GM18508 (cell line): ENCODE results near the gene SNX22.
"Not testable (repeated sequence)": the region's sequence is repeated elsewhere in the genome, so short reads cannot be mapped to it uniquely, and the experiment has no call there.

Source experiments
- ATAC-seq: cut with Tn5 transposase; IDR thresholded peaks from one replicate; pipeline ENCODE4 v1.9.1; 2021; ENCODE audit warnings: moderate number of reproducible peaks; ENCODE audit not compliant: insufficient read depth, unreplicated experiment

The SNX22 gene

DNA sequence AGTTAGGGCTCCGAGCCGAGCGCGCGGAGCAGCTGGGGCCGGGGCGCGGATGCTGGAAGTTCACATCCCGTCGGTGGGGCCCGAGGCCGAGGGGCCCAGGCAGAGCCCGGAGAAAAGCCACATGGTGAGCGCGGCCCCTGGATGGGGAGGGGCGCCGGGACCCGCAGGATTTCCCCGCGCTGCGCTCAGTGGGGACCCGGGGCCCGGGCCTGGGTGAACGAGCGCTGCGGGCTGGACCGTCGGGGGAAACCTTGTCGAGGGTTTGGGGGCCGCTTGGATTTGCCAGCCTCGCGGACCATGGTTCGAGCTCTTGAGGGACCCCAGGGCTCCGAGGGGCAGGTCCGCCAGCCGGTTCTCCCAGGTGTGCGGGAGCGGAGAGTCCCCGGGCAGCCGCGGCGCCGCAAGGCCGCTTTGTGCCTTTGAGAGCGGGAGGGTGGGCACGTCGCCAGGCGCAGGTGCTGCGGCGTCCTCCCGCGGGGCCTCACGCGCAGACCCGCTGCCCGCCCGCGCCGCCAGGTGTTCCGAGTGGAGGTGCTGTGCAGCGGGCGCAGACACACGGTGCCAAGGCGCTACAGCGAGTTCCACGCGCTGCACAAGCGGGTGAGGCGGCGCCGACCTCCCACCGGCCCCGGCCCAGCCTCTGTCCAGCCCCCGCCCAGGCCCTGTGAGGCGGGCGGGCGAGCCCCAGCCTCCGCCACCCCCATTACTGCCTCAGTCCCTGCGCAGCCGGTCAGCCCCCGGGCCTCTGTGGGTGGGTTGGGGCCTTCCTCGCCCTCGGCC, at the start of gene SNX22:
Gene SNX22 (plus strand): TSS at position 5 of the 780 bp plus-strand sequence. CDS start 45 bp downstream, at position 50.
- ATAC-seq = no peak

DNA sequence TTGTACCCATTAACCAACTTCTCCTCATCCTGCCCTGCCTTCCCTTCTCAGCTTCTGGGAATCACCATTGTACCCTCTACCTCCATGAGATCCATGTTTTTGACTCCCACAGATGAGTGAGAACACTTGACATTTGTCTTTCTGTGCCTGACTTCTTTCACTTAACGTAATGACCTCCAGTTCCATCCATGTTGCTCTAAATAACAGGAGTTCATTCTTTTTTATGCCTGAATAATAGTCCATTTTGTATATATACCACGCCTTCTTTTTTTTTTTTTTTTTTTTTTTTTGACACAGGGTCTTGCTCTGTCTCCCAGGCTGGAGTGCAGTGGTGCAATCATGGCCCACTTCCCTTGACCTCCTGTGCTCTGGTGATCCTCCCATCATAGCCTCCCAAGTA, 49.0 kb upstream of the SNX22 start:
- ATAC-seq = no peak

DNA sequence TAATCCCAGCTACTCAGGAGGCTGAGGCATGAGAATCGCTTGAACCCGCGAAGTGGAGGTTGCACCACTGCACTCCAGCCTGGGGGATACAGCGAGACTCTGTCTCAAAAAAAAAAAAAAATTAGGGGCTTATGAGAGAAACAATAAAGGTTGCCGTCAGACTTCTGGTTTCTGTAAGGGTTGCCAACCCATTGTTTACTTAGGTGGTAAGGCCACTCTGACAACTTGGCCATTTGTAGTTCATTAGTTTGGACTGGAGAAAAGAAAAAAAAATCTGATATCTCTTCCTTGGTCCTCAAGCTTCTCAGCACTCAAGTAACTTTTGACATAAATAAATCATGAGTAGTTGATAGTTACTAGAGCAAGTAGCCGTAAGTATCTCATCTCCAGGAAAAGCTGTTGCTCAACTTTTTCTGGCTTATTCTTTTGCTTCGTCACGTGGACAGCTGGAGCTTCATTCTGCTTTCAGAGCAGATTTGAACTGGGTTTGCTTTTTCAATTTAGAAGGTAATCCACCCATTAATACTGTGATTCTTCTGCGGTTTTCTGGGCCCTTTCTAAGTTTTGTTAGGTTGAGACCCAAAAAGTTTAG, 46.3 kb upstream of the SNX22 start:
- ATAC-seq = no peak

DNA sequence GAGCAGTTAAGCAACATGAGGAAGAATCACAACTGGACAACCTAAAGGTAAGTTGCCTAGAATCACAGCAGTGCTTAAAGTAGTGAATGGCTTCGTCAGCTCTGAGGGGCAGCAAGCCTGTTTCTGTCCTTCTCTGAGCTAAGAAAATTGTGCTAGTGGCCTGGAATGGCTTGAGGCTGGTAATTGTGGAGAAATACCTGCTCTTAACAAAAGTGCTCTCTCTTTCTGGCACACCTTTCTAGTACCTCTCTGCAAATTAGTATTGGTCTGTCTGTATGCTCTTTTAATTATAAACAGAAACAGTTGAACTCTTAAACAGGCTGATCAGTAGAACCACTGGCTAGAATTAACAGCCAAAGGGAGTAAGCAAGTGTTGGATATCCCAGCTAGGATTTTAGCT, 44.2 kb upstream of the SNX22 start:
- no peak for ATAC-seq

DNA sequence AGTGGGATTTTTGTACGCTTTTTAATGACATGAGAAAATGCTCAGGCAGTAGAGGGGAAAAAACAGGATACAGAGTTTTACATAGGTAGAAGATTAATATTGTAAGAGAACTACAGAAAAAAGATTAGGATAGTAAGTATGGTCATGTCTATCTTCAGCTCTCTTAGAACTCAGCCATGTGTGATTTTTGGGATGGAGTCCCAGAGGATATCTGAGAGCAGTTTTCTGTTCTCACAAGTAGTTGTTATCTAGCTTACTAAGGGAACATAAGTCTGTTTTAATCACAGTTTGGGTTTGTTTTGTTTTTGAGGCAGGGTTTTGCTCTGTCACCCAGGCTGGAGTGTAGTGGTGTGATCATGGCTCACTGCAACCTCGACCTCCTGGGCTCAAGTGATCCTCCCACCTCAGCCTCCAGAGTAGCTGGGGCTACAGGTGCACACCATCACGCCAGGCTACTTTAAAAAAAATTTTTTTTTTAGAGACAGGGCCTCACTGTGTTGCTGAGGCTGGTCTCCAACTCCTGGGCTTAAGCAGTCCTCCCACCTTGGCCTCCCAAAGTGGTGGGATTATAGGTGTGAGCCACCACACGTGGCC, 41.3 kb upstream of the SNX22 start:
- not testable (repeated sequence) for ATAC-seq

DNA sequence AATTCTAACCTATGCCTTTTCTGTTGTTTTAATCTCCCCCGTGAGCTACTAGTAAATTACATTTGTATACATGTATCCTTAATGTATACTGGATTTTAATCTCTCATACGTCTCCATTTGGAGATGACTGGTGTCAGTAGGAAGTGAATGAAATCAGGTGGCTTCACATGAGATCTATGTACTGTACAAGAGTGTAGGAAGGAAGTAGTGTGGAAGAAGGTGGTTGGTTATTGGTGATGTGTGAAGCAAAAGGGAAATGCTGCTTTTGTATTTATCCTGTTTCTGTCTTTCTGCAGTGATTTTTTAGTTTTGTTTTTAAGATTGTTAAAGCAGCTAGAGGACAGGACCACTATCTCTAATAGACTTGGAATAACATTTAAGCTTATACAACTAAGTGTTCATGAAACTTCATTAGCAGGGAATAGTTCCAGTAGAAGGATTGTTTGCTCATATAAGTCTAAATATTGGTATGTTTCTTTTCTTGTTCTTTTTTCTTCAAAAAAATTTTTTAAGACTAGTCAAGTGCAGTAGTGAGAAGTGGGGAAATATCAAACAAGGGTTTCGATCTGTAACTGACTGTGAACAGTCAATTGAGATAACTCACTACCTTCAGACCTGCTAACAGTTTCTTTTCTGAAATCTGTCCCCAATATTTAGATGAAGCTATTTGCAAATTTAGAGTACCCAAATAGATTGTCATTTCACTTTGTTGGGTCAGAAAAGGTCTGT, 40.4 kb upstream of the SNX22 start:
- no peak for ATAC-seq

DNA sequence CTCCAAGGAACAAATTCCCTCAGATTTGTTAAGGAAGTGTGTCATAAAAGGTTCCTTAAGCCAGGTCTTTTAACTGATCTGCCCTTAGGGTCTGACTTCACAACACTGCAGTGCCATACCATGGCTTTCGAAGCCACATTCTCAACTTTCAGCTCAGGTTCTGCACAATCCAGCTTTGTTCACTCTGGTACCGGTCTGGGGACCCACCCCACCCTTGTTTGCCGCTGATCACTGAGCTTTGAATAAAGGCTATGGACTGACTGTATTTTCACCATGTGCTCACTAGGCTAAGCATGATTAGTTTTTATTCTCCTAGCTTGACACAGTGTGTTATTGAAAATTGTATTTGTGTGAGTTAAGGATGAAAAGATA, 39.9 kb upstream of the SNX22 start:
- ATAC-seq = no peak

DNA sequence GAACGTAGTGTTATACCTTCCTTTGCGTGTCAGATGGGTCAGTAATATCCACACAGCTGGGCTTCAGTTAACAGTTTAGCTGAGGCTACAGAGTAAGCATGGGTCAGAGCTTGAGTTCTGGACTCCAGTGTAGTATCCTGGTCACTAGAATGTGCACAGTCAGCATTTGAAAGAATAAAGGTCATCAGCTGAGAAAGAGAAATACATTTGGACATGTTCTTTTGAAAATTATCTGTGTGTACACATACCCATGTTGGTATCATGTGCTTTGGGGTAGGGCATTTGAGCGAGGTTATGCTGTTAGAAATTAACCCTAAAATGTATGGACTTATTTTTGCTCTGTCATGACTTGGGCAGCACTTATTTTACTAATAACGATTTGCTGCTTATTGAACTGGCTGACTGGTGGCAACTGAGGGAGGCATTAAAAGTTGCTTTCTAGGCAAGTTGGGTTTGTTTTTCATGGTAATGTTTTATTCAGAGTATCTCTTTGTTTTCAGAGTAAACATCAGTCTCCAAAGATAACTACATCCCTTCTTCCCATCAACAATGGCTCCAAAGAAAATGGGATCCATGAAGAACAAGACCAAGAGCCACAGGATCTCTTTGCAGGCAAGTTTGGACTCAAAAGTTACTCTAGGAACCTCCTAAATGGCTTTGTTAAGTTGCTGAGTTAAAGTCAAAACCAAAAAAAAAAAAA, 39.3 kb upstream of the SNX22 start:
- no peak for ATAC-seq

DNA sequence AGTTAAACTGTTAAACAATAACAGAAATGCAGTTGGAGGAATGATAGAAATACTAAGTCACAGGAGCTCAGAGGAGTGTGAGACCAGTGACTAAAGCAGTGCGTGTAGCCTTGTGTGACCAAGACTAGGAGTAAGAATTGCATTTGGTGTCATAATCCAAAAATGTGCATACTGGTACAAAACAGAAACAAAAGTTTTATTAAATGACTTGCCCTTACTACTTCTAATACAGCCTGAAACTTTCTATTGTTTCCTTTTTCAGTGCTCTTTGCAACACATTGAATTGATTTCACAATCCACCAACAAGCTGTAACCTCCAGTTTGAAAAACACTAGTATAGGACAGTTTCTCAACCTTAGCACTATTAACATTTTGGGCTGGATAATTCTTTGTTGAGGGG, 38.6 kb upstream of the SNX22 start:
- ATAC-seq = no peak

DNA sequence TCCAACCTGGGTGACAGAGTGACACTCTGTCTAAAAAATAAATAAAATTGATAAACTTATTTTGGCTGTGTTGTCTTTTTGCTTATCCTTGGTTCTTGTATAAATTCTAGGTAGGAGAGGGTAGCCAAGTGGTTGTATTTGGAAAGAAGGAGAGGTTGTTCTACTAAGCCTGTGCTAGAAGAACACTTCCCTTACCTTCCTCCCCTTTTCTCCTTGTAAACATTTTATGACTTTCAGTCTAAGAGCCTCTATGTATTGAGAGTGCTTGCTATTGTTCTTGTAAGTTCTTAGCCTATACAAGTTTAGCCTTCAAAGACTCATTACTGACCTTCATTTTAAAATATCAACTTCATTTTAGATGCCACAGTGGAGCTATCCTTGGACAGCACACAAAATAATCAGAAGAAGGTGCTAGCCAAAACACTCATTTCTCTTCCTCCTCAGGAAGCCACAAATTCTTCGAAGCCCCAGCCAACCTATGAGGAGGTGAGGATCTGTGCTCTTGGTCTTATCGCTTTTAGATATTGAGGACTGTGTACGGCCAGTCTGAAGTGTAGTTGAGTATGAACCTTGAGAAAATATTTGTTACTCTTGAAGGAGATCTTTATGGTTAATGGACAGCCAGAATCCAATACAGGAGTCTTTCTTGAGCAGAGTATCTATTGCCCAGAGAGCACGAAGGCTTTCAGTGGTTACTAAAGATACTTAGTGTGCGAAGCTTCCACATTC, 33.6 kb upstream of the SNX22 start:
- no peak for ATAC-seq

DNA sequence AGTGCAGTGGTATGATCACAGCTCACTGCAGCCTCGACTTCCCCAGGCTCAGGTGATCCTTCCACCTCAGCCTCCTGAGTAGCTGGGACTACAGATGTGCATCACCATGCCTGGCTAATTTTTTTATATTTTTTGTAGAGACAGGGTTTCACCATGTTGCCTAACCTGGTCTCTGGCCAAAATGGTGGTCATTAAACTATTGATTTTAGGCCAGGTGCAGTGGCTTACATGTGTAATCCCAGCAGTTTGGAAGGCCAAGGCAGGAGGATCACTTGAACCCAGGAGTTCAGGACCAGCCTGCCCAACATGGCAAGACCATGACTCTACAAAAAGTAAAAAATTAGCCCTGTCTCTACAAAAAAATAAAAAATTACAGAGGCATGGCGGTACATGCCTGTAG, 31.2 kb upstream of the SNX22 start:
- ATAC-seq = not testable (repeated sequence)

DNA sequence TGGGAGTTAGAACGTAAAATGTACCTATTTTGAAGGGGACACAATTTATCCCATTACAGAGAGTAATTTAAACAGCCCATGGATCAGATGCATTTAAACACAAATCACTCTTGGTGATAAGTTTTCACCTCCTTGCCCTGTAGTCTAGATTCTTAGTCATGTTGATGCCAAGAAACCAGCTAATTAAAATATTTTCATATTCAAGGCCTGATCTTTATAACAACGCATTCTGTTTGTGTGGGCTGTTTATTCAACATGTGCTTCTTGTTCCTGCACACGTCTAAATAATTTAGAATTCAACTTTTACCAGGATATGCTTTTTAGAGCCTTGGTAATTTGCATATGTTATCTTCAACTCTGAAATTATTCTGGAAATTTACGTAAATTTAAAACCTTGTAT, 29.9 kb upstream of the SNX22 start:
- no peak for ATAC-seq

DNA sequence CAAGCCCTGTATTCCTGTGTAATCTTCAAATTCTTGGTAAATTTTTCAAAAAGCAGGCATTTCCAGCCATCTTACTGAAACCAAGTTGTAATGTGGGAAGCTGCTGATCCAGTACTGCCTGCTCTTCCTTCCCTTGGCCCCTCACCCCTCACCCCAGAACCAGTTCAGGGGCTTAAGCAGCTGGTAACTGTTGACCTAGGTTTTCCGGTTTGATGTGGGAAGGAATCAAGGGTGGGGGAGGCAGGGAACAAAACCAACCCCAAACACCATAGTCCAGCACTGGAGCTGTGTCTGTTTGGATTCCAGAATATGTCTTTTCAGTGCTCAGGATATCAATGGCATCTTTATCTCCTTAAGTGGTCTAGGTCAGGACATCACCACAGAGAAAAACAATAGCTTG, 29.1 kb upstream of the SNX22 start:
- no peak for ATAC-seq

DNA sequence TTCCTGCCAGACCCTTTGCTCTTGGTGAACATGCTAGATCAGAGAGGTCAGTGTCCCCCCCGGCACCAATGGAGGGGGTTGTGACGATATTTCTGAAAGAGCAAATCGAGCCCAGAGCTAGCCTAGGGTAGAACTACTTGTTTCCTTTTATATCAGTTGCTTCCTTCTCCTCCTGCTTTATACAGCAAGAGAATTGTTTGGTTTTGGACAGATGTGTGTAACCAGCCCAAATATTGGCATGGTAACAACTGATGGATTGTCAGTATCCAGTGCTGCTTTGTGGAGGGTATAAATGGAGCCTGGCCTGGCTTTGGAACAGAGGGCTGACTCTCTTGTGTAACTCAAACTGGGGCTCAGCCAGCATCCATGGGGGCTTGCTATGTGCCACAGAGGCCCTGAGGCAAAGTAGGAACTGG, 28.6 kb upstream of the SNX22 start:
- ATAC-seq = no peak

DNA sequence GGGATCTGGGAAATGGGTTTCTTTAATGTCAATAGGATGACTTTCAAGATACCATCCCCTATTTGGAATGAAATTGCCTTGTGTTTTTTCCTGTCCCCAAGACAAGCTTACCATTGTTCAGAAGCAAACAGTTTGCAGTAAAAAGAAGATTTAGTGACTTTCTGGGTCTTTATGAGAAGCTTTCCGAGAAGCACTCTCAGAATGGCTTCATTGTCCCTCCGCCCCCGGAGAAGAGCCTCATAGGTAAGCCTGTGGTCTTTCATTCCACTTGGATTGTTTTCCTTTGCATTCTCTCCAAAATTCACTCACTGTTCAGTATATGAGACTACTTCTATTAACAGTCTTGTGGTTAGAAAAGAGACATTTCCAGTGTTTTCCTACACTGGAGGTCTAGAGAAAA, 25.6 kb upstream of the SNX22 start:
- no peak for ATAC-seq

DNA sequence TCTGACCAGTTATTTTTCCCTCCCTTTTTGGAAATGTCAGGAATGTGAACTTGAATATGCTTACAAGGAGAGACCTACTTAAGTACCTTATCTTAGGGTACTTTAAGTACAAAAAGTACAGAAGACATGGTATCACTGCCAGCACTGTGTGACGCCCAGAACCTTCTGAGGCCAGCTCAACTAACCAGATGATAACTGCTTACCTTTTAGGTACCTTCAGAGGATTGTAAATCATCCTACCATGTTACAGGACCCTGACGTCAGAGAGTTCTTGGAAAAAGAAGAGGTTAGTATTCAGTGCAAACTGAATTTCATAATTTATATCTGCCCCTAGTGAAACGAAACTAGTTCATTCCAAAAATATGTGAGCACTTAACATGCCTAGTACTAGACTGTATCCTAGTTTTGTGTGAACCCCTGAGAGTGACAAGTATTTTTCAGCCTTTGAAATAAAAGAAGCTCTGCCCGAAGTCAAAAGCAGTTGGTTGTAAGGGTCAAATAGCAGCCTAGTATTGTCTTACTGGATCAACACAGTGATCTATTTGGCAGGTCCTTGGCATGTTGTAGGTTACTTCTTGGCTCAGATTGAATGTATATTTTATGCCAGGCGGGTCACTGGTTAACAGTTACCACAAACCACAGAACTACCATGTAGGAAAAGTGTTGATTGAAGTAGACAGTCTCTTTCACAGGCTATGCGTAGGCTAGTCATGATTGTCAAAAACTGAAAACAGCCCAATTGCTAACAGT, 23.8 kb upstream of the SNX22 start:
- no peak for ATAC-seq

DNA sequence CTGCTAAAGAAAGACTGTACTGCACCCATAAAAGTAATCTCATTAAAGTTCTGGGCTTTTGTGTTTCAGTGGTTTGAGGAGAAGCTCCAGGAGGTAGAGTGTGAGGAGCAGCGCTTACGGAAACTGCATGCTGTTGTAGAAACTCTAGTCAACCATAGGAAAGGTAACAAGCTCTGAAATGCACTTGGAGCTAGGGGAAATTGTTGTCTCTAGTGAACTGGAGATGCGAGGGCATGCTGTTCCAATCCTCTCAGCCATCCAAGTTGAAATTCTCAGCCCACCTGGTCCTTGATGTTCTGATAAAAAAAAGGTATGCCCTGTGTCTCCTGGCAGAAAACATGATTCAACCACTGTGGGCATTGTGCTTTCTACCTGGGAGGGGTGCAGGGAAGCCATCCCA, 21.4 kb upstream of the SNX22 start:
- no peak for ATAC-seq

DNA sequence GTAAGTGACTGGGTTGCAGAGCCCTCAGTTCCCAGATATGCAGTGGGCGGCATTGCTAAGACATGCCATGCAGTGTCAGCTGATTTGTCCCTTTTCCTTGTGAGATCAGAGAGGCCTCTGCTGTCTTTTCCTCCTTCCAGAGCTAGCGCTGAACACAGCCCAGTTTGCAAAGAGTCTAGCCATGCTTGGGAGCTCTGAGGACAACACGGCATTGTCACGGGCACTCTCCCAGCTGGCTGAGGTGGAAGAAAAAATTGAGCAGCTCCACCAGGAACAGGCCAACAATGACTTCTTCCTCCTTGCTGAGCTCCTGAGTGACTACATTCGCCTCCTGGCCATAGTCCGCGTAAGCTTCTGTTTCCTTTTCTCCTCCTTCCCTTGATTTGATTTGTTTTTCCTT, 20.0 kb upstream of the SNX22 start:
- ATAC-seq = no peak

DNA sequence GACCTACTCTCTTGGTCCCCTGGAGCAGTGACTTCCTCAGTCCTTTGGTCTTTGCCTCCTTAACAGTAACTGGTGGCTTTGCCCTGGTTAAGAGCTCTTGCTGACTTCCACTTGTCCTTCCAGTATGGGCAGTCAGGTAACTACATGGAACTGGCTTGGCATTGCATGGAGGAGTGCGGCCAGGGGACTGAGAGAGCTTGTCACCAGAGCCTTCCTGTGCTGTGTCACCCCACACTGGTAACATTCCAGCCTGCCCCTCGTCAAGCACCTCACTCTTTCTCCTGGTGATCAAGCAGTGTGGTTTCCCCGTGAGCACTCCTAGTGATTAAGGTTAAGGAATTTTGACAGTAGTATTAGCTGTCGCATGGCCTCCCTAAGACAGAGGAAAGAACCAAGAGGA, 19.3 kb upstream of the SNX22 start:
- ATAC-seq = no peak
